CD8-positive, alpha-beta memory T cell (primary cell): ENCODE data around the gene ZNF774. TPM values are rescaled to one million over a fixed set of nuclear protein-coding genes. Genes with fewer than 3 reads are reported as not detected.

Experiments
- CTCF ChIA-PET: fragments of 350-600 bp; sonication (Branson Sonifier 250); formaldehyde crosslinking; loops from one replicate; lab custom pipeline; 2021; ENCODE audit warnings: antibody characterized with exemption; lab: Charles Lee
- POLR2A ChIA-PET: fragments of 350-600 bp; sonication (Branson Sonifier 250); formaldehyde crosslinking; loops from one replicate; lab custom pipeline; 2021; ENCODE audit warnings: antibody characterized with exemption; lab: Charles Lee
- DNase-seq, 5 donors: peaks; one replicate each; pipeline versions ENCODE4 v3.0.0 to v3.0.0-alpha.2; 2020 to 2022; ENCODE audit warnings: mixed read lengths in 1 of 5
- H3K27ac ChIP-seq: one replicate; pipeline ENCODE4 v1.7.0; 2013; ENCODE audit warnings: low read depth, mild to moderate bottlenecking, low read length, moderate library complexity
- H3K27me3 ChIP-seq: 2 replicates; pipeline ENCODE4 v1.7.0; 2013; ENCODE audit warnings: low read length, mild to moderate bottlenecking; ENCODE audit not compliant: insufficient read depth, poor library complexity, severe bottlenecking
- H3K36me3 ChIP-seq: 2 replicates; pipeline ENCODE4 v1.7.0; 2013; ENCODE audit warnings: mild to moderate bottlenecking, low read length, moderate library complexity; ENCODE audit not compliant: insufficient read depth
- H3K4me1 ChIP-seq: 2 replicates; pipeline ENCODE4 v1.7.0; 2013; ENCODE audit warnings: mild to moderate bottlenecking, low read length, moderate library complexity; ENCODE audit not compliant: insufficient read depth
- H3K4me3 ChIP-seq: 2 replicates; pipeline ENCODE4 v1.7.0; 2013; ENCODE audit warnings: mild to moderate bottlenecking, low read length
- H3K9me3 ChIP-seq: 2 replicates; pipeline ENCODE4 v1.7.0; 2013; ENCODE audit warnings: mild to moderate bottlenecking, low read length
- H3K27ac Mint-ChIP-seq, 8 donors: one replicate each; pipeline ENCODE4 v1.8.0; 2020 to 2021; ENCODE audit warnings: mixed read lengths in 8 of 8, mild to moderate bottlenecking in 6 of 8, inconsistent platforms in 3 of 8, moderate library complexity in 3 of 8
- H3K27me3 Mint-ChIP-seq, 2 donors: one replicate each; pipeline ENCODE4 v1.8.0; 2020 to 2021; ENCODE audit warnings: mixed read lengths in 2 of 2, mild to moderate bottlenecking in 1 of 2, moderate library complexity in 1 of 2
- H3K36me3 Mint-ChIP-seq, 3 donors: one replicate each; pipeline ENCODE4 v1.8.0; 2020 to 2021; ENCODE audit warnings: mixed read lengths in 3 of 3, inconsistent platforms in 1 of 3, mild to moderate bottlenecking in 1 of 3
- H3K4me1 Mint-ChIP-seq, 3 donors: one replicate each; pipeline ENCODE4 v1.8.0; 2020 to 2021; ENCODE audit warnings: mixed read lengths in 3 of 3, inconsistent platforms in 1 of 3, mild to moderate bottlenecking in 1 of 3
- H3K4me3 Mint-ChIP-seq, 7 donors: one replicate each; pipeline ENCODE4 v1.8.0; 2020 to 2021; ENCODE audit warnings: mixed read lengths in 7 of 7, mild to moderate bottlenecking in 6 of 7, moderate library complexity in 4 of 7, inconsistent platforms in 2 of 7
- H3K9me3 Mint-ChIP-seq, 5 donors: one replicate each; pipeline ENCODE4 v1.8.0; 2020 to 2022; ENCODE audit warnings: mixed read lengths in 5 of 5, mild to moderate bottlenecking in 3 of 5, moderate library complexity in 2 of 5, inconsistent platforms in 1 of 5
- polyA plus RNA-seq: library from polyadenylated mRNA; unstranded; fragments of 300-500 nt; fragmentation: Illumina TruSeq; gene quantifications from one replicate; pipeline ENCODE4 v1.2.3, GENCODE V29; 2021
- total RNA-seq, 2 experiments: library from RNA; stranded (reverse); gene quantifications; one replicate each; pipeline ENCODE4 v1.2.3, GENCODE V29; 2021

ZNF774 gene
- total and polyA plus RNA-seq, 3 experiments from 2014 or later: 0.50 to 0.64 TPM; not detected in 1

DNA sequence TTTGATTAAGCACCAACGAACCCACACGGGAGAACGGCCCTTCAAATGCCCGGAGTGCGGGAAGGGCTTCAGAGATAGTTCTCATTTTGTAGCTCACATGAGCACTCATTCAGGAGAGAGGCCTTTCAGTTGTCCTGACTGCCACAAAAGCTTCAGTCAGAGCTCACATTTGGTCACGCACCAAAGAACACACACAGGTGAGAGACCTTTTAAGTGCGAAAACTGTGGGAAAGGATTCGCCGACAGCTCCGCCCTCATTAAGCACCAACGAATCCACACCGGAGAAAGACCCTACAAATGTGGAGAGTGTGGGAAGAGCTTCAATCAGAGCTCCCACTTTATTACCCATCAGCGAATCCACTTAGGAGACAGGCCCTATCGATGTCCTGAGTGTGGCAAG lies 8.7 kb downstream of the ZNF774 start:
- Histone ChIP-seq H3K27me3 (no peaks in the 10 kb centered on the region), H3K9me3 (no peaks in the 10 kb centered on the region), H3K4me1 (peaks cover 9% of the 10 kb centered on the region), H3K36me3 (no peaks in the 10 kb centered on the region), H3K4me3 (no peak overlapping the region), H3K27ac (no peak overlapping the region)
- Mint-ChIP-seq H3K9me3 (no peaks in the 10 kb centered on the region), H3K36me3 (no peaks in the 10 kb centered on the region), H3K4me3 (no peak overlapping the region), H3K4me1 (peaks cover 13 to 24% (median 22%) of the 10 kb centered on the region in 3 donors), H3K27me3 (no peaks in the 10 kb centered on the region), H3K27ac (peak overlapping the region in 1 of 8 donors; percentile 57)
- CTCF ChIA-PET: interaction anchor here (0.8 to 6.0 kb wide), 8 partner anchors 17 to 244 kb away, joined by 3 to 53 read pairs (median 8); partner anchors contain the start of gene IQGAP1
- POLR2A ChIA-PET: interaction anchor here (0.7 kb wide), 1 partner anchor 116 kb away, joined by 3 read pairs; no protein-coding TSS in a partner anchor
- no peak for DNase-seq

DNA sequence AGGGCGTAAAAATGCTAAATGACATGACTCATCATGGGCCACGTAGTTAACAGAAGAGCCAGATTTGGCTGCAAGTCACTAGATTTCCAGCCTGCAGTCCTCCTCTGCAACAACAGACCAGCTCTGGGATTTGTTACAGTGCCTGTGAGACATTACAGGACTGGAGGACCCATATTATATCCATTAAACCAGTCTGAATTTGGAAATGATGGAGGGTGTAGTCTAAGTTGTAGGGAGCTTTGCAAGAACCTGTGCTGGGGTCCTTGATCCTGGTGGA lies 10.8 kb downstream of the ZNF774 start:
- CTCF ChIA-PET: interaction anchor here (0.7 to 6.0 kb wide), 14 partner anchors 14 to 232 kb away, joined by 3 to 53 read pairs (median 4); partner anchors contain the start of gene IQGAP1
- H3K4me3 ChIP-seq: no peak overlapping the region
- no peak overlapping the region for H3K27ac ChIP-seq
- Mint-ChIP-seq H3K27me3 (no peaks in the 10 kb centered on the region), H3K9me3 (no peaks in the 10 kb centered on the region), H3K4me3 (no peak overlapping the region), H3K36me3 (no peaks in the 10 kb centered on the region), H3K4me1 (peaks cover 15 to 24% (median 22%) of the 10 kb centered on the region in 3 donors), H3K27ac (peak overlapping the region in 4 of 8 donors; percentile 1 to 29 (median 14))
- H3K9me3 ChIP-seq: no peaks in the 10 kb centered on the region
- no peak for DNase-seq
- H3K27me3 ChIP-seq: no peaks in the 10 kb centered on the region
- peaks cover 9% of the 10 kb centered on the region for H3K4me1 ChIP-seq
- POLR2A ChIA-PET: interaction anchor here (1.5 to 2.0 kb wide), 2 partner anchors 12 to 25 kb away, joined by 4 to 7 read pairs; partner anchors contain the start of gene IQGAP1
- H3K36me3 ChIP-seq: no peaks in the 10 kb centered on the region

DNA sequence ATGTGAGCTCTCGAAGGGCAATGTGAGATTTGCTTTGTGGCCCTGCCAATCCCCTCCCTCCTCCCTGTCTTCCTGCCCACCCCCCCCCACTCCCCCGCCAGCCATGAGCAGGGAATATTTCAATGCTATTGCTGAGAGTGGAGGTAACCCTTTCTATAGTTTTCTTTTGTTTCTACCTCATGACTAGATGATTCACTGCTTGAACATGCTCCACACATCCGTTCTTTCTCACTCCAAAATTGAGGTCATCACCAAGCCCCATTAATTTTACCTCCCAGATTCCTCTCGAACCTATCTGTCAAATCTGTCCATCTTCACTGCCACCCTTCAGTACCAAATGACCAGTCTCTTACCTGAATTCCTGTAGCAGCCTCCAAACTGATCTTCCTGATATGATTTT lies 12.2 kb downstream of the ZNF774 start:
- Histone ChIP-seq H3K36me3 (no peaks in the 10 kb centered on the region), H3K4me3 (no peak overlapping the region), H3K27me3 (no peaks in the 10 kb centered on the region), H3K27ac (no peak overlapping the region), H3K9me3 (no peaks in the 10 kb centered on the region), H3K4me1 (peaks cover 9% of the 10 kb centered on the region)
- Mint-ChIP-seq H3K27me3 (no peaks in the 10 kb centered on the region), H3K4me1 (peaks cover 15 to 24% (median 22%) of the 10 kb centered on the region in 3 donors), H3K4me3 (no peak overlapping the region), H3K36me3 (no peaks in the 10 kb centered on the region), H3K9me3 (no peaks in the 10 kb centered on the region), H3K27ac (peak overlapping the region in 3 of 8 donors; percentile 14 to 68 (median 18))
- no peak for DNase-seq
- ChIA-PET CTCF (interaction anchor here (1.2 to 6.0 kb wide), 3 partner anchors 24 to 118 kb away, joined by 3 to 53 read pairs (median 22); partner anchors contain the start of gene IQGAP1), POLR2A (no interaction called here)

DNA sequence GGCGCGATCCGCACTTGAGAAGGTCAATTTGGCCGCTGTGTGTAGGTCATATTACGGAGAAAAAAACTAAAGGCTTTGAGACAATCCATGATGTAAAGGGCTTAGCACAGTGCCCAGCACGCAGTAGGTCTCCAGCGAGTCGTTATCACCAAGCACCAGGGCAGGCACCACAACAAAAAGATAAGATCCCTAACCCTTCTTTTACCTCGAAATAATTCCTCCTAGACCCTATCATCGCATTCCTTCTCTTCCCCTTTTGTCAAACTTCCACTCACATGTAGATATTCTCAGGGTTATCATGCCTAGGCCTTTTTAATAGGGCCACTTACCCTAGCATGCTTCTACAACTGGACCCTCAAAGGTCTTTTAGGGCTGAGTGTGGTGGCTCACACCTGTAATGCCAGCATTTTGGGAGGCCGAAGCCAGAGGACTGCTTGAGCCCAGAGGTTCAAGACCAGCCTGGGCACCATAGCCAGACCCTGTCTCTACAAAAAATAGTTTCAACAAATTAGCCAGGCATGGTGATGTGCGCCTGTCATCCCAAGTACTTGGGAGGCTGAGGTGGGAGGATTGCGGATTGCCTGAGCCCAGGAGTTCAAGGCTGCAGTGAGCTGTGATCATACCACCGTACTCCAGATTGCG lies 13.5 kb downstream of the ZNF774 start:
- no peak overlapping the region for H3K27ac ChIP-seq
- Mint-ChIP-seq H3K4me1 (peaks cover 15 to 24% (median 22%) of the 10 kb centered on the region in 3 donors), H3K27ac (no peak overlapping the region), H3K36me3 (no peaks in the 10 kb centered on the region), H3K4me3 (no peak overlapping the region), H3K9me3 (no peaks in the 10 kb centered on the region), H3K27me3 (no peaks in the 10 kb centered on the region)
- POLR2A ChIA-PET: interaction anchor here (0.7 kb wide), 1 partner anchor 351 kb away, joined by 4 read pairs; the partner anchor contains the start of gene BLM
- DNase-seq: no peak
- no peaks in the 10 kb centered on the region for H3K36me3 ChIP-seq
- H3K9me3 ChIP-seq: no peaks in the 10 kb centered on the region
- H3K27me3 ChIP-seq: no peaks in the 10 kb centered on the region
- peaks cover 9% of the 10 kb centered on the region for H3K4me1 ChIP-seq
- CTCF ChIA-PET: no interaction called here
- H3K4me3 ChIP-seq: no peak overlapping the region

DNA sequence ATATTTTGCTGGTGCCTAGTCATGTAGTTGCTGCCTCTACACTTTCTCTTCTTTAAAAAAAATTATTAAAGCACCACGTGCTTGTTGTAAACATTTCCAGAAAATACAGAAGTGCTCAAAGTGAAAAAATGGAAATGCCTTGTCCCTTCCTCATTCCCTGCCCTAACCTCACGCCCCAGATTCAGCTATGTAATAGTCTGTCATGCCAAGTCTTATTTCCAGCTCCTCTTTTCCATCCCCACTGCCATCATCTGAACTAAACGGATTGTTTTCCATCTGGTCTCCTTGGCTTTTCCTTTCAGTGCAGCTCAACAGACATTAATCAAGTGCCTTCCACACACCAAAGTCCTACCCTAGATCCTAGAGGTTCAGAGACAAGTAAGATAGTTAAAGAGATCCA lies 15.5 kb downstream of the ZNF774 start:
- H3K9me3 ChIP-seq: no peaks in the 10 kb centered on the region
- H3K36me3 Mint-ChIP-seq: no peaks in the 10 kb centered on the region
- ChIA-PET POLR2A (no interaction called here), CTCF (interaction anchor here (1.4 to 1.7 kb wide), 3 partner anchors 11 to 115 kb away, joined by 4 to 7 read pairs (median 4); no protein-coding TSS in a partner anchor)
- no peak overlapping the region for H3K4me3 Mint-ChIP-seq
- H3K4me1 Mint-ChIP-seq: peaks cover 6 to 14% (median 14%) of the 10 kb centered on the region in 3 donors
- no peaks in the 10 kb centered on the region for H3K9me3 Mint-ChIP-seq
- peaks cover under 1% of the 10 kb centered on the region for H3K4me1 ChIP-seq
- DNase-seq: no peak
- no peak overlapping the region for H3K4me3 ChIP-seq
- no peaks in the 10 kb centered on the region for H3K27me3 Mint-ChIP-seq
- no peaks in the 10 kb centered on the region for H3K36me3 ChIP-seq
- H3K27ac ChIP-seq: no peak overlapping the region
- H3K27ac Mint-ChIP-seq: peak overlapping the region in 1 of 8 donors; percentile 5
- H3K27me3 ChIP-seq: no peaks in the 10 kb centered on the region

DNA sequence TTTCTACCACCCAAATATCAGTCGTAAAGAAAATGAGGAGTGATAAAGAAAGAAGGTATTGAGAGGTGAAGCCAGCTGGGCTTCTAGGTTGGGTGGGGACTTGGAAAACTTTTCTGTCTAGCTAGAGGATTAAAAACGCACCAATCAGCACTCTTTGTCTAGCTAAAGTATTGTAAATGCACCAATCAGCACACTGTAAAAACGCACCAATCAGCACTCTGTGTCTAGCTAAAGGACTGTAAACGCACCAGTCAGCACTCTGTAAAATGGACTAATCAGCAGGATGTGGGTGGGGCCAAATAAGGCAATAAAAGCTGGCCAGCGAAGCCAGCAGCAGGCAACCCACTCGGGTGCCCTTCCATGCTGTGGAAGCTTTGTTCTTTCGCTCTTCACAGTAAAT lies 23.0 kb downstream of the ZNF774 start:
- ChIA-PET CTCF (interaction anchor here (0.8 to 3.7 kb wide), 3 partner anchors 13 to 85 kb away, joined by 3 to 15 read pairs (median 3); no protein-coding TSS in a partner anchor), POLR2A (interaction anchor here (0.7 to 1.2 kb wide), 2 partner anchors 12 to 13 kb away, joined by 3 to 4 read pairs; partner anchors contain the start of gene IQGAP1)
- Histone ChIP-seq H3K9me3 (no peaks in the 10 kb centered on the region), H3K4me3 (no peak overlapping the region), H3K27ac (no peak overlapping the region), H3K27me3 (no peaks in the 10 kb centered on the region), H3K36me3 (no peaks in the 10 kb centered on the region), H3K4me1 (peaks cover 35% of the 10 kb centered on the region)
- Mint-ChIP-seq H3K4me3 (no peak overlapping the region), H3K4me1 (peaks cover 37 to 47% (median 45%) of the 10 kb centered on the region in 3 donors), H3K9me3 (peaks cover 5 to 8% (median 5%) of the 10 kb centered on the region in 5 donors), H3K36me3 (peaks cover 0 to 11% (median 1%) of the 10 kb centered on the region in 3 donors), H3K27ac (peak overlapping the region in 1 of 8 donors; percentile 21), H3K27me3 (no peaks in the 10 kb centered on the region)
- DNase-seq: no peak

DNA sequence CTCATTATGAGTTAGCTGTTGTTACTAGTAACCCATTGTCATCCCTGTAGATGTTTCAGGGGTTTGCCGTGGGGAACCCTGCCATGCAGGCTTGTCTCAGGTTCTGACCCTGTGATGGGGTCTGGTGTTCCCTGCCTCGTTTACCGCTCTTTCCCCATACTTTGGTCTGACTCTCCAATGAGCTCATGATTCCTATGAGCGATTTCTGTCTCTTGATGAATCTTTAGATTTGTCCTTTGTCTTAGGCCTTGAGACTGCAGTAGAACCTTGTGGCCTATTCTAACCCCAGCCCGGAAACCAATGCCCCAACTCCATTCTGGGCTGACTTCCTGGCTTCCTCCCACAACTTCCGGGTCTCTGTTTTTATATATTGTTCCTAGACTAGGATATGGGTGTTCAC lies 24.7 kb downstream of the ZNF774 start:
- Mint-ChIP-seq H3K4me3 (peak overlapping the region; percentile 0 to 84 (median 72)), H3K27ac (peak overlapping the region; percentile 4 to 89 (median 70)), H3K27me3 (no peaks in the 10 kb centered on the region), H3K4me1 (peaks cover 39 to 52% (median 48%) of the 10 kb centered on the region in 3 donors), H3K36me3 (peaks cover 1 to 11% (median 3%) of the 10 kb centered on the region in 3 donors), H3K9me3 (peaks cover 5 to 18% (median 10%) of the 10 kb centered on the region in 5 donors)
- DNase-seq: peak; percentile 56 to 81 (median 74)
- H3K36me3 ChIP-seq: no peaks in the 10 kb centered on the region
- no peaks in the 10 kb centered on the region for H3K27me3 ChIP-seq
- H3K4me1 ChIP-seq: peaks cover 35% of the 10 kb centered on the region
- CTCF ChIA-PET: interaction anchor here (1.0 to 3.7 kb wide), 5 partner anchors 8 to 555 kb away, joined by 3 to 15 read pairs (median 6); partner anchors contain the start of genes HDDC3 and IQGAP1
- no peak overlapping the region for H3K27ac ChIP-seq
- H3K4me3 ChIP-seq: peak overlapping the region; percentile 19
- POLR2A ChIA-PET: interaction anchor here (0.5 to 1.4 kb wide), 2 partner anchors 11 to 141 kb away, joined by 8 to 9 read pairs; partner anchors contain the start of gene IQGAP1
- H3K9me3 ChIP-seq: no peaks in the 10 kb centered on the region
